HG02678 (cell line): ENCODE data around the gene HOXB3.
"Not testable (repeated sequence)": the region's sequence is repeated elsewhere in the genome, so short reads cannot be mapped to it uniquely, and the experiment has no call there.

ENCODE experiments used
- ATAC-seq: cut with Tn5 transposase; IDR thresholded peaks from one replicate; pipeline ENCODE4 v1.9.1; 2021; ENCODE audit warnings: mild to moderate bottlenecking, moderate library complexity; ENCODE audit not compliant: unreplicated experiment

Gene HOXB3

DNA sequence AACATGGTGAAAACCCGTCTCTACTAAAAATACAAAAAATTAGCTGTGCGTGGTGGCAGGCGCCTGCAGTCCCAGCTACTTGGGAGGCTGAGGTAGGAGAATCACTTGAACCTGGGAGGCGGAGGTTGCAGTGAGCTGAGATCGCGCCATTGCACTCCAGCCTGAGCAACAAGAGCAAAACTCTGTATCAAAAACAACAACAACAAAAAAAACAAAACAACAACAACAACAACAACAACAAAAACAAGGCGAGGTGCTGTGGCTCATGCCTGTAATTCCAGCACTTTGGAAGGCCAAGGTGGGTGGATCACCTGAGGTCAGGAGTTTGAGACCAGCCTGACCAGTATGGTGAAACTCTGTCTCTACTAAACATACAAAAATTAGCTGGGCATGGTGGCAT, 80.3 kb downstream of the HOXB3 start:
- ATAC-seq, result not testable (repeated sequence)

GRCh38 chr17:48506246-48506645, 83.8 kb downstream of the HOXB3 start:
- ATAC-seq, result no peak

DNA sequence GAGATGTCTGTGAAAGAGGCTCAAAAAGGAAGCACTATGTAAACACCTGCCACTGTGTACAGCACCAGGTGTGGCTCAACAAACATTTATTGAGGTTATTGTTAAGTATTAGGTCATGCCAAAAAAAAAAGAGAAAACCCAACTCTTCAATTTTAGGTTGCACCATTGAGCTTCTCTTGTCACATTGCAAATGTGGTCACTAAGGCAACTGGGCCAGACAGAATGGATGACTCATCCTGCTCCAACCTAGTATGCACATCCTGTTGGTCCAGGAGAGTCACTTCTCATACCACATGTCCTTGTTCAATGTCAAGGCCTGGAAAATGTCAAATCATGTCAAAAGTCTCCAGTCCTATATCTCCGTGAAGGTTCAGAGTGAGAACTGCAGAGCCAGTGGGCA, 84.3 kb downstream of the HOXB3 start:
- ATAC-seq, result peak; percentile 90

- no peak for ATAC-seq
These were observed 85.1 kb downstream of the HOXB3 start for GRCh38 chr17:48504953-48505352.

GRCh38 chr17:48503747-48504146, 86.3 kb downstream of the HOXB3 start:
- ATAC-seq, result no peak

- ATAC-seq, result no peak
These were observed 87.1 kb downstream of the HOXB3 start for GRCh38 chr17:48502901-48503300.

DNA sequence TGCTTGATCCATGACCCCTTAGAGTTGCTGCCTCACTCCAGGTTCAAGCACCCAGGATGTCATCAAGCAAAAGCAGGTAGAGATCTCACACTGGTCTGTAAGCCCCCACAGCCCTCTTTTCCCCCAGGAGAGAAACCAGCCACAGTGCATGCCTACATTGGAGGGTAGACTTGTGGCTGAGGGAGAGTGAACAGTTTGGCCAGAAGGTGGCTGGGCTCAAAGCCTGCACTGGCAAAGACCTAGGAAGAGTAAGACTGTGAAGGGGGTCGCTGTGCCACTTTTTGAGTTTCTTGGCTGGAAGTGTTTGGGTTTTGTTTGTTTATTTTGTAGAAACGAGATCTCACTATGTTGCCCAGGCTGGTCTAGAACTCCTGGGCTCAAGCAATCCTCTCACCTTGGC, 87.7 kb downstream of the HOXB3 start:
- no peak for ATAC-seq

DNA sequence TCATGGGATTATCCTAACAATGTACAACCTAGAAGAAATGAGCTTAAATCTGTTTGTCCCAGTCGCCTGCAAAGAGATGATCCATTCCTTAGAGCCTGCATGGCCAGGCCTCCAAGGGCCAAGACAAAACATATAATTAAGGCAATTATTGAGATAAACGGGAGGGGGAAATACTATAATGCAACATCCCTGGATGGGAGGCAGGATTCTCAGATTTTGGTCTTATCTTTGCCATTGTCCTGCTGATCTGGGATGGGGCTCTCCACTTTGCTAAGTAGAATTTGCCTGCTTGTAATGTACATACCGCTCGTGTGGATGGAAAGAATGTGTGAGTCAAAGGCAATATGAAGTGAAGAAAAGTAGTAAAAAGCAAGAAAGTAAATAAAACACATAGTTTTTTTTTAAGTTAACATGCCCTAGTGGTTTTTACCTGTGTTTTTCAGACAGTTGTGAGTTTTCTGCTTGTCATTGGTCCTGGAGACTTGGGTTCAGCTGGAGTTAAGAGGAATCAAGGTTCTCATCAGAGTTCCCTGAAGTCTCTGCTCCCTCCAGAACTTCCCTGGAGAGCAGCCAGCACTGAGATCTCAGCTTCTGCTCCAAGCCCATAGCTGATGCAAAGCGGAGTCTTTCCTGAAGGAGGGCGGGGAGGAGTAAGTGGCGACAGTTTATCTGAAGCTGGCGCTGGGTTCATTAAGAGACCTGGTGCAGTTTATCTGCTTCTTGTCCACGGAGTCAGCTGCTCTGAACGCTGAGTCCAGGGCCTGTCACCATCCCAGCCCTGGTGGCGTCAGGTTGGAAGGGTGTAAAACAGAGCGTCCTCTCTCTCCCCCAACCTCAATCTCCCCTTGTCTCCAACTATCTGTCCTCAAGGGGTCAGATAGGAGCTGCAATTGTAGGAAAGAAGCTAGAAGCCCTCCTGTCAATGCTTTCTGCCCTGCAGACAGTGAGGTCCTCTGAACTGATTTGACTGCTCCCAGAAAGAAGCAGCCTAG, 89.3 kb downstream of the HOXB3 start:
- no peak for ATAC-seq

- ATAC-seq, result no peak
These were observed 90.2 kb downstream of the HOXB3 start for GRCh38 chr17:48499735-48500434.

GRCh38 chr17:48499248-48499647, 90.8 kb downstream of the HOXB3 start:
- no peak for ATAC-seq
